ENCODE measurements around the gene HRH2.
"Not testable (repeated sequence)": the region's sequence is repeated elsewhere in the genome, so short reads cannot be mapped to it uniquely, and the experiment has no call there.

HRH2 gene

GRCh38 chr5:175735701-175736100 is 77.8 kb downstream of the HRH2 start:
- DNase-seq (ENCODE audit: insufficient read length, low spot score) (no peak), FAIRE-seq (no peak)

- DNase-seq (ENCODE audit: insufficient read length, low spot score) (no peak), FAIRE-seq (no peak)
These were observed 78.8 kb downstream of the HRH2 start for GRCh38 chr5:175736652-175737051.

GRCh38 chr5:175737481-175737880 is 79.6 kb downstream of the HRH2 start:
- DNase-seq (ENCODE audit: insufficient read length, low spot score) (no peak), FAIRE-seq (no peak)

- FAIRE-seq (no peak), DNase-seq (ENCODE audit: insufficient read length, low spot score) (no peak)
These were observed 80.3 kb downstream of the HRH2 start for GRCh38 chr5:175738126-175738525.

GRCh38 chr5:175738602-175739133 is 80.8 kb downstream of the HRH2 start:
- DNase-seq (ENCODE audit: insufficient read length, low spot score) (no peak), FAIRE-seq (no peak)

- DNase-seq (ENCODE audit: insufficient read length, low spot score) (no peak), FAIRE-seq (no peak)
These were observed 82.1 kb downstream of the HRH2 start for GRCh38 chr5:175740014-175740413.

GRCh38 chr5:175741556-175741955 is 83.7 kb downstream of the HRH2 start:
- DNase-seq (ENCODE audit: insufficient read length, low spot score) (no peak), FAIRE-seq (no peak)

- DNase-seq (ENCODE audit: insufficient read length, low spot score) (no peak), FAIRE-seq (no peak)
These were observed 84.6 kb downstream of the HRH2 start for GRCh38 chr5:175742290-175742994.

GRCh38 chr5:175743676-175744210 is 85.9 kb downstream of the HRH2 start:
- no peak for DNase-seq (ENCODE audit: insufficient read length, low spot score)
- no peak for FAIRE-seq

GRCh38 chr5:175745210-175745609 is 87.3 kb downstream of the HRH2 start:
- no peak for FAIRE-seq

GRCh38 chr5:175746851-175747250 is 89.0 kb downstream of the HRH2 start:
- DNase-seq (ENCODE audit: insufficient read length, low spot score) = no peak
- FAIRE-seq = peak; percentile 14

More at GRCh38 chr5:175745210-175745609, 87.3 kb downstream of the HRH2 start:
- DNase-seq (ENCODE audit: insufficient read length, low spot score) = no peak

- DNase-seq (ENCODE audit: insufficient read length, low spot score) (no peak), FAIRE-seq (no peak)
These were observed 89.7 kb downstream of the HRH2 start for GRCh38 chr5:175747539-175748060.

GRCh38 chr5:175748650-175749049 is 90.8 kb downstream of the HRH2 start:
- DNase-seq (ENCODE audit: insufficient read length, low spot score) (no peak), FAIRE-seq (no peak)

GRCh38 chr5:175749591-175749990 is 91.7 kb downstream of the HRH2 start:
- DNase-seq (ENCODE audit: insufficient read length, low spot score) = no peak
- FAIRE-seq = no peak

GRCh38 chr5:175750511-175750931 is 92.7 kb downstream of the HRH2 start:
- DNase-seq (ENCODE audit: insufficient read length, low spot score) = no peak
- no peak for FAIRE-seq

- DNase-seq (ENCODE audit: insufficient read length, low spot score) (no peak), FAIRE-seq (no peak)
These were observed 93.5 kb downstream of the HRH2 start for GRCh38 chr5:175751369-175751768.

- FAIRE-seq (no peak), DNase-seq (ENCODE audit: insufficient read length, low spot score) (no peak)
These were observed 95.1 kb downstream of the HRH2 start for GRCh38 chr5:175752826-175753535.

- FAIRE-seq (no peak), DNase-seq (ENCODE audit: insufficient read length, low spot score) (no peak)
These were observed 95.9 kb downstream of the HRH2 start for GRCh38 chr5:175753536-175754402.

GRCh38 chr5:175759991-175760390 is 102.1 kb downstream of the HRH2 start:
- FAIRE-seq; DNase-seq (ENCODE audit: insufficient read length, low spot score): not testable (repeated sequence)

Measured in GM19239 (cell line).